Mesenteric fat pad (tissue), 1 donor: ENCODE measurements around the gene SPON1. TPM values are rescaled to one million over a fixed set of nuclear protein-coding genes. Genes with fewer than 3 reads are reported as not detected.

ENCODE experiments used
- DNase-seq: peaks from one replicate; pipeline ENCODE4 v3.0.0-alpha.2; 2020; ENCODE audit warnings: low spot score
- total RNA-seq: library from RNA; stranded (reverse); fragmentation: NEBNext Ultra II Directional; extraction: Animal tissue kit (Norgen Biotek cat#: 25700); gene quantifications from one replicate; pipeline ENCODE4 v1.2.1, GENCODE V29; 2021
- donor health status: DM: yes; HTN: yes; CAD: no.

The SPON1 gene
- total RNA-seq, 1 donor from 2014 or later = 123 TPM

DNA sequence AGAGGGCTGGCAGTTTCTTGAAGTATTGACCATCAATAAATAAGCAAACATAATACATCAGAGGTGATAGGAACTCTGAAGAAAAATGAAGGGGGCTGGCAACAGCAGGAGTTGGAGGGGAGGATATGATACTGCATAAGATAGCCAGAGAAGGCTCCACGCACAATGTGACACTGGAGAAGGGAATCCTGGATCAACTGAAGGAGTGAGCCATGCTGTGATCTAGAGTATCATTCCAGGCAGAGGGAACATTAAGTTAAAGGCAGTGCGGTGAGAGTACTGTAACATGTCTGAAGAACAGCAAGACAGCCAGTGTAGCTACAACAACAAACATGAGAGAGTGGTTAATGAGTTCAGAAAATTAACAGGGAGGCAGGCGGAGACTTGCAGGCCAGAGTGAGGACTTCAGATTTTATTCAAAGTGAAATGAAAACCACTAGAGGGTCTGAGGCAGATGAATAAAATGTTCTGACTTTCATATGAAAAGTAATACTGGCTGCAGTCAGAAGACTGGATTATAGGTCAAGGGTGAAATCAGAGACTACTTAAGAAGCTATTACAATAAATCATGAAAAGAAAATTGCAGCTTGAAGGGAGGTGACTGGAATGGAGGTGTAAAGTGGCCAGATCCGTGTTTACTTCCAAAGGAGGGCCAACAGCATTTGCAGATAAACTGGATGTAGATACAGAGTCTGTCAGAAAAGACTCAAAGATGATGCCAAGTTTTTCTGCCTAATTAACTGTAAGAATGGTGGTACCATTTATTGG lies 347.1 kb downstream of the SPON1 start:
- DNase-seq = no peak

DNA sequence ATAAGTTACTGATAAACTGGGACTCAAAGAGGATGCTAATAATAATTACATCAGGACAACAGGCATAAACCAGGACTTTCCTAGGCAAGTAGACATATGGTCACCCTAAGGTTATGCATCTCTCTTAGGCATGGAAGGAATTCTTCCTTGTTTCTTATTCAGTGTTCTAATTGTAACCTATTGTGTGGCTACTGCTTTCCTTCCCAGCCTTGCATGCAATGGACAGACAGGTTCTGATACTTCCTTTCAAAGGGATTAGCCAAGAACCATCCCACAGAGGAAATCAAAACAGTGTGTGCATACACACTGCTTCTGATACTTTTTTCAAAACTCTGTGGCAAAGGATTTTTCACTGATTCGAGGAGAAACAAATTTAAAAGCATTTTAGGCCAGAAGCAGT lies 348.2 kb downstream of the SPON1 start:
- DNase-seq = no peak

DNA sequence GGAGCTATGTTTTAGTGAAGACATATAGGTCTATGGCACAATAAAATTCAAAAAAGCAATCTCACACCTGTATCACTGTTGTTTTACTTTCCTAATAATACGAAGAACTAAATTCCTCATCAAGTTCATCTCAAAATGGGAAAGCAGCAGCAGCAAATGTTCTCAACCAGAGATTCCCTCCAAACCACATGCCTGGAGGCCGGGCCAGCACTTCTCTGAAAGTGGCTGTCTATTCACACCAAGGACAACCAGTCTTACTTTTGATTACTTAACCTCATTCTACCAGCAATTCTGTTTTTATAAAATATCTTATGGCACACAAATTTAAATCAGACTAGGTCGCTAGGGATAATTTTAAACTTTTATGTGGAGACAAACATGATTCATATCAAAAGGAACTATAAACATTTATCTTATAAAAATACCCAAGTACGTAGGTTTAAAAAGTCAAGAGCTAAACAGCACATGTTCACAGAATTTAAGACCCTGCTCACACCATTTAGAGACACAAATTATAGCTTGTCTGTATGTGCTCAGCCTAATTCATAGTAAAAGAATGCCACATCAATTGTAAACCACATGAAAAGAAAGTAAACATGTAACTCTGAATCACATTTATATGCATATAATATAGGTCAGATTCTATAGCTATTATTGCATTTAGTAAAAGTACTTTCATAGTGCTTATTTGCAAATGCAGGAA lies 350.4 kb downstream of the SPON1 start:
- no peak for DNase-seq

DNA sequence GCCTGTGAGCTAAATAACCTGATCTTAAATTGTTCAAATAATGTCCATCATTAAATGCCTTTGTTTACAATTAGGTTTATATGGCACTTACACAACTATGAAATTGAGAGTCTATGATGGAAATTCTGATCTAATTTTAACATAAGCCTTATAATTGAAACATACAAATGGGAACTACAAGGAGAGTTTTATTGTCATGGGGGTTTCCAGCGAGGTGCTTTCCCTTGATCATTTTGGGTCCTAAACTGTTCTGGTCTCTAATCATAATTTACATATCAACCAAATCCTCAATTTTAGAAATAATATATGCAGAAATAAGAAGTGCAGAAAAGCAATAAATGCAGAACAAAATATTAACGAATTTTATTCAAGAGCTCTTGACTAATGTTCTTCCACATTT lies 351.6 kb downstream of the SPON1 start:
- DNase-seq = no peak

DNA sequence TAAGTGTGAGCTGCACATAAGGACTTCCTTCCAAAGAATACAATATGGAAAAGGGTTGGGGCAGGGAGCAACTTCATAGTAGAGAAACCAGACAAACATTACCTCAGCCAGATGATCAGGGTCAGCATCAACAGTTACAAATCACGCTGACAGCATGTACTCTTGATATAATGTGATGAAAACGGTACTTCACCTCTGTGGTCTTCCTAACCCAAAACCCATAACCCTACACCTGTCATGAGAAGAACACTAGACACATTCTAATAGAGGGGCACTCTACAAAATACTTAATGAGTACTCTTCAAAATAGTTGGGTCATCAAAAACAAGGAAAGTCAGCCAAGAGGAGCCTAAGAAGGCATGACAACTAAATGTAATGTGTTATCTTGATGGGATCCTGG lies 352.6 kb downstream of the SPON1 start:
- no peak for DNase-seq
